ENCODE data around the gene EEF1AKMT1.
"Not testable (repeated sequence)": the region's sequence is repeated elsewhere in the genome, so short reads cannot be mapped to it uniquely, and the experiment has no call there.

Gene EEF1AKMT1

GRCh38 chr13:20682061-20682460, 91.7 kb downstream of the EEF1AKMT1 start:
- CTCF ChIA-PET: interaction anchor here (0.8 kb wide), 1 partner anchor 187 kb away, joined by 3 read pairs; no protein-coding TSS in a partner anchor
- no peak overlapping the region for H3K4me3 ChIP-seq (ENCODE audit: low read depth, low read length)
- POLR2A ChIA-PET: interaction anchor here (0.6 kb wide), 1 partner anchor 18 kb away, joined by 3 read pairs; no protein-coding TSS in a partner anchor
- no peak for DNase-seq (ENCODE audit: low read depth, low spot score)
- TF ChIP-seq, protein P1, sequence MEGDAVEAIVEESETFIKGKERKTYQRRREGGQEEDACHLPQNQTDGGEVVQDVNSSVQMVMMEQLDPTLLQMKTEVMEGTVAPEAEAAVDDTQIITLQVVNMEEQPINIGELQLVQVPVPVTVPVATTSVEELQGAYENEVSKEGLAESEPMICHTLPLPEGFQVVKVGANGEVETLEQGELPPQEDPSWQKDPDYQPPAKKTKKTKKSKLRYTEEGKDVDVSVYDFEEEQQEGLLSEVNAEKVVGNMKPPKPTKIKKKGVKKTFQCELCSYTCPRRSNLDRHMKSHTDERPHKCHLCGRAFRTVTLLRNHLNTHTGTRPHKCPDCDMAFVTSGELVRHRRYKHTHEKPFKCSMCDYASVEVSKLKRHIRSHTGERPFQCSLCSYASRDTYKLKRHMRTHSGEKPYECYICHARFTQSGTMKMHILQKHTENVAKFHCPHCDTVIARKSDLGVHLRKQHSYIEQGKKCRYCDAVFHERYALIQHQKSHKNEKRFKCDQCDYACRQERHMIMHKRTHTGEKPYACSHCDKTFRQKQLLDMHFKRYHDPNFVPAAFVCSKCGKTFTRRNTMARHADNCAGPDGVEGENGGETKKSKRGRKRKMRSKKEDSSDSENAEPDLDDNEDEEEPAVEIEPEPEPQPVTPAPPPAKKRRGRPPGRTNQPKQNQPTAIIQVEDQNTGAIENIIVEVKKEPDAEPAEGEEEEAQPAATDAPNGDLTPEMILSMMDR (IDR thresholded peaks at IDR 0.05; ENCODE audit: insufficient read depth, low read length, missing control alignments): no peak

DNA sequence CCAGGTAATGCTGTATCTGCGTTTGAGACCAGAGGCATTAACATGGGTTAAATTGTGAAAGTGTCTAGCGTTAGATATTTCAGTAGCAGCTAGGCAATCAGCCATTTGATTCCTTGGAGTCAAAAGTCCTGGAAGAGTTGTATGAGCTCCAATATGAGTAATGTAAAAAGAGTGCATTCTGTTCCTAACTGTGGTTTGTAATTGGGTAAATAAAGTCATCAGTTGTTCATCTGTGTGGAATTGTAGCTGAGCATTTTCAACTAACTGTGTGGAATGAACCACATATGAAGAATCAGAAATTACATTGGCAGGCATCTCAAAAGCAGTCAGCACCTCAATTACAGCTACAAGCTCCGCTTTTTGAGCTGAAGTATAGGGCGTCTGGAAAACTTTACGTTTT, 92.3 kb downstream of the EEF1AKMT1 start:
- peak; percentile 74 for DNase-seq (ENCODE audit: low read depth, low spot score)
- POLR2A ChIA-PET: interaction anchor here (0.6 kb wide), 1 partner anchor 18 kb away, joined by 3 read pairs; no protein-coding TSS in a partner anchor
- not testable (repeated sequence) for H3K4me3 ChIP-seq (ENCODE audit: low read depth, low read length)
- CTCF ChIA-PET: interaction anchor here (0.8 to 1.3 kb wide), 2 partner anchors 10 to 187 kb away, joined by 3 read pairs; no protein-coding TSS in a partner anchor

DNA sequence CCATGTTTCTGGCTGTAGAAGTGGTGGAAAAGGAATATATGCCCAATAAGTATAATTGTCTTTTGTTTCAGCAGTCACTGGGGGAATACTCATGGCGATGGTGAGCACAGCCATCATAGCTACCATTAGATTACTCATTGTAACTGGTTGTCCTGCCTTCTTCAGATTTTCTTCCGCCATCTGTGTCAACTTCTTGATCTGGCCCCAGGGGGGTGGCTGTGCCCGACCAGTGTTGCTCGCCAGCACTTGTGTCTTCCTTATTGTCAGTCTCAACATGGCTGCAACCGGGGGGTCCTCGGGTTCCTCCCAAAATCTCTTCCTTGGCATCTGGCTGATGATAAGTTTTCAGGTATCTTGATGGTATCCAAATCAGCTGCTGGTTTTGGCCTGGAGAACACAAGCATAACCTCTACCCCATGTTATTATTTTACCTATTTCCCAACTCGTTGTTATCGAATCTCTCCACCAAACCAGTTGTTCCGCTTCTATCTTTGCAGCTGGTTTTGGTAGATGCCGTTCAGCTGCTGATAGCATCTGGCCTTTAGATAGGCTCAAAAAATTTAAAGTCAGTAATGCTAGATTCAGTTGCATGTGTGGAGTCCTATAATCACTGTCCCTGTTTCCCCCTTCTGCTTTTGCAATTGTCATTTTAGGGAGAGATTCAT, 93.2 kb downstream of the EEF1AKMT1 start:
- CTCF ChIA-PET: interaction anchor here (0.8 to 1.4 kb wide), 3 partner anchors 9 to 148 kb away, joined by 3 to 6 read pairs (median 3); no protein-coding TSS in a partner anchor
- POLR2A ChIA-PET: no interaction called here
- no peak for DNase-seq (ENCODE audit: low read depth, low spot score)

GRCh38 chr13:20679879-20680278, 93.9 kb downstream of the EEF1AKMT1 start:
- DNase-seq (ENCODE audit: low read depth, low spot score): no peak
- CTCF ChIA-PET: interaction anchor here (0.8 to 1.4 kb wide), 2 partner anchors 12 to 148 kb away, joined by 3 to 6 read pairs; no protein-coding TSS in a partner anchor
- POLR2A ChIA-PET: no interaction called here
- TF ChIP-seq, protein P1 (IDR thresholded peaks at IDR 0.05; ENCODE audit: insufficient read depth, low read length, missing control alignments): no peak
- no peak overlapping the region for H3K4me3 ChIP-seq (ENCODE audit: low read depth, low read length)

More for the DNA sequence above, 93.2 kb downstream of the EEF1AKMT1 start:
- TF ChIP-seq, protein P1 (IDR thresholded peaks at IDR 0.05; ENCODE audit: insufficient read depth, low read length, missing control alignments): no peak
- no peak overlapping the region for H3K4me3 ChIP-seq (ENCODE audit: low read depth, low read length)

All from AG04449 (cell line).